Smooth muscle cell (in vitro differentiated cells): ENCODE measurements around the gene SORBS1. TPM values are rescaled to one million over a fixed set of nuclear protein-coding genes. Genes with fewer than 3 reads are reported as not detected.

ENCODE experiments used
- DNase-seq: peaks from one replicate; lab custom pipeline; 2025; ENCODE audit not compliant: unreplicated experiment; lab: John Stamatoyannopoulos, UW
- H2AFZ ChIP-seq: fragments of 200-600 bp; sonication (generic); 2 replicates; pipeline ENCODE4 v1.6.0; 2016; ENCODE audit warnings: antibody characterized with exemption, low read depth, mild to moderate bottlenecking
- H3F3A ChIP-seq: fragments of 200-600 bp; sonication (generic); 2 replicates; pipeline ENCODE4 v1.6.0; 2017; ENCODE audit warnings: antibody characterized with exemption, low read depth
- H3K27ac ChIP-seq: fragments of 200-600 bp; sonication (generic); 2 replicates; pipeline ENCODE4 v1.5.1; 2016; ENCODE audit warnings: low read depth, mild to moderate bottlenecking
- H3K27me3 ChIP-seq: fragments of 200-600 bp; sonication (generic); 2 replicates; pipeline ENCODE4 v1.6.1; 2016; ENCODE audit warnings: low read depth, mild to moderate bottlenecking
- H3K36me3 ChIP-seq: fragments of 200-600 bp; sonication (generic); 2 replicates; pipeline ENCODE4 v1.5.1; 2016; ENCODE audit warnings: low read depth
- H3K4me1 ChIP-seq: fragments of 200-600 bp; sonication (generic); 2 replicates; pipeline ENCODE4 v1.5.1; 2016; ENCODE audit warnings: low read depth
- H3K4me2 ChIP-seq: fragments of 200-600 bp; sonication (generic); 2 replicates; pipeline ENCODE4 v1.6.0; 2016; ENCODE audit warnings: mild to moderate bottlenecking
- H3K4me3 ChIP-seq: fragments of 200-600 bp; sonication (generic); 2 replicates; pipeline ENCODE4 v1.5.1; 2016; ENCODE audit warnings: mild to moderate bottlenecking
- H3K79me2 ChIP-seq: fragments of 200-600 bp; sonication (generic); 2 replicates; pipeline ENCODE4 v1.6.0; 2016; ENCODE audit warnings: low read depth, mild to moderate bottlenecking
- H3K9ac ChIP-seq: fragments of 200-600 bp; sonication (generic); 2 replicates; pipeline ENCODE4 v1.6.0; 2016; ENCODE audit warnings: low read depth
- H3K9me3 ChIP-seq: fragments of 200-600 bp; sonication (generic); replicated peaks from 2 replicates; pipeline ENCODE4 v1.5.1; 2016; ENCODE audit warnings: low read depth
- H4K20me1 ChIP-seq: fragments of 200-600 bp; sonication (generic); 2 replicates; pipeline ENCODE4 v1.6.0; 2016; ENCODE audit warnings: low read depth
- WGBS: methylation state at CpG from one replicate; pipeline ENCODE4 v1.1.7; 2016; ENCODE audit warnings: low lambda C conversion rate; 5-methylcytosine and 5-hydroxymethylcytosine counted together
- polyA plus RNA-seq: library from polyadenylated mRNA; unstranded; fragments of >200 nt; fragmentation: Nextera tagmentation; extraction: Ambion mirVana; gene quantifications from 2 replicates; pipeline ENCODE4 v1.2.1, GENCODE V29; 2016
- total RNA-seq: library from RNA; depleted of rRNA; stranded (reverse); fragments of >200 nt; gene quantifications from 2 replicates; pipeline ENCODE4 v1.2.3, GENCODE V29; 2014
- TF ChIP-seq, protein P1 (sequence below): fragments of 200-600 bp; sonication (generic); IDR thresholded peaks from 2 replicates; pipeline ENCODE4 v1.5.1; 2017; ENCODE audit warnings: borderline replicate concordance, mild to moderate bottlenecking, antibody characterized with exemption; ENCODE audit not compliant: insufficient read depth, poor library complexity, severe bottlenecking

SORBS1 gene
- total and polyA plus RNA-seq, 2 experiments from 2014 or later: 14.6 to 21.0 TPM

DNA sequence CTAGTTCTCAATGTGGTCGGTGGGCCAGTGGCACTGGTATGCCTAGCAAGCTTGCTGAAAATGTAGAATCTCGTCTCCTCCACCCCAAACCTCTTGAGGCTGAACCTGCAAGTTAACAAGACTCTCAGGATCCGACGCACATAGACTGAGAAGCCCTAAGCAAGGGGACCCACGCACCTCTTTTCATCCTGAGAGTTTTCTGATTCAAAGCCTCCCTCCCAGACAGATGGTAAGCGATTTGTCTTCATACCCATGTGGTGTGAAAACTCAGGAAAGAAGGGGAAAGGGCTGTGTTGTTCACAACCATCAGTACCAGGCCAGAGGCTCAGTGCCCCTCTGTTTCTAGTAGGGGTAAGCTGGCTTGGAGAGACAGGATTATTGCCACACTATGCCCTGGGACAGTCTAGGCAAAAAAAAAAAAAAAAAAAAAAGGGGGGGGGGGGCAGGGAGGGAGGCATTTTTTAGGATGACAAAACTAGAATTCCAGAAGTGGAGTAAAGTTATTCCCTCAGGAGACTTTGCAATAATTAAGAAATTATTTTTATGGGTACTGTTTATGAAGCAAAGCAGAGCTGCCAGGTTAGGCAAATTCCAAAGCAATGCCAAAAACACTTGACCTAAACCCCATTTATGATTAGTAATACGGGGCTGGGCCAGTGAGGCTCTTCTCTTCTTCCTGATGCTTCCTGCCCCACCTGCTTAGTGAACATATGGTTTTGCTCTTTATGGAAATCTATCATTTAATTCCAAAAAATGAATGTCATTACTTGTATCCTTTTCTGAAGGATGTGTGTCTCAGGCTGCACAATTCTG is 152.8 kb downstream of the SORBS1 start:
- WGBS: 96% methylated on average over 7 of the region's 7 CpGs

DNA sequence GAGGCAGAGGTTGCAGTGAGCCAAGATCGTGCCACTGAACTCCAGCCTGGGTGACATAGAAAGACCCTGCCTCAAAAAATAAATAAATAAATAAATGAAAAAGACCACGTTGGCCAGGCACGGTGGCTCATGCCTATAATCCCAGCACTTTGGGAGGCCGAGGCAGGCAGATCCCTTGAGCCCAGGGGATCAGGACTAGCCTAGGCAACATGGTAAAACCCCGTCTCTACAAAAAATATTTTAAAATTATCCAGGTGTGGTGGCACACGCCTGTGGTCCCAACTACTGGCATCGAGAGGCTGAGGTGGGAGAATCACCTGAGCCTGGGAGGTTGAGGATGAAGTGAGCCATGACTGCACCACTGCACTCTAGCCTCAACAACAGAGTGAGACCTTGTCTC is 153.6 kb downstream of the SORBS1 start:
- Histone ChIP-seq H3K27me3 (no peaks in the 10 kb centered on the region), H3K9ac (no peak overlapping the region), H3K4me2 (no peak overlapping the region), H3K4me1 (peaks cover 9% of the 10 kb centered on the region), H3K9me3 (no peaks in the 10 kb centered on the region), H3F3A (no peaks in the 10 kb centered on the region), H3K36me3 (no peaks in the 10 kb centered on the region), H2AFZ (no peak overlapping the region), H3K27ac (no peak overlapping the region), H4K20me1 (peaks cover 7% of the 10 kb centered on the region), H3K79me2 (no peaks in the 10 kb centered on the region), H3K4me3 (no peak overlapping the region)
- no peak for DNase-seq
- TF ChIP-seq, protein P1, sequence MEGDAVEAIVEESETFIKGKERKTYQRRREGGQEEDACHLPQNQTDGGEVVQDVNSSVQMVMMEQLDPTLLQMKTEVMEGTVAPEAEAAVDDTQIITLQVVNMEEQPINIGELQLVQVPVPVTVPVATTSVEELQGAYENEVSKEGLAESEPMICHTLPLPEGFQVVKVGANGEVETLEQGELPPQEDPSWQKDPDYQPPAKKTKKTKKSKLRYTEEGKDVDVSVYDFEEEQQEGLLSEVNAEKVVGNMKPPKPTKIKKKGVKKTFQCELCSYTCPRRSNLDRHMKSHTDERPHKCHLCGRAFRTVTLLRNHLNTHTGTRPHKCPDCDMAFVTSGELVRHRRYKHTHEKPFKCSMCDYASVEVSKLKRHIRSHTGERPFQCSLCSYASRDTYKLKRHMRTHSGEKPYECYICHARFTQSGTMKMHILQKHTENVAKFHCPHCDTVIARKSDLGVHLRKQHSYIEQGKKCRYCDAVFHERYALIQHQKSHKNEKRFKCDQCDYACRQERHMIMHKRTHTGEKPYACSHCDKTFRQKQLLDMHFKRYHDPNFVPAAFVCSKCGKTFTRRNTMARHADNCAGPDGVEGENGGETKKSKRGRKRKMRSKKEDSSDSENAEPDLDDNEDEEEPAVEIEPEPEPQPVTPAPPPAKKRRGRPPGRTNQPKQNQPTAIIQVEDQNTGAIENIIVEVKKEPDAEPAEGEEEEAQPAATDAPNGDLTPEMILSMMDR: no peak
- 93% methylated on average over 7 of the region's 7 CpGs for WGBS

More for the DNA sequence above, 152.8 kb downstream of the SORBS1 start:
- TF ChIP-seq, protein P1: no peak
- H3K4me3 ChIP-seq: no peak overlapping the region
- H3K79me2 ChIP-seq: no peaks in the 10 kb centered on the region
- no peak overlapping the region for H3K9ac ChIP-seq
- no peak overlapping the region for H2AFZ ChIP-seq
- H3F3A ChIP-seq: no peaks in the 10 kb centered on the region
- no peak for DNase-seq
- H3K27ac ChIP-seq: no peak overlapping the region
- H3K36me3 ChIP-seq: no peaks in the 10 kb centered on the region
- peaks cover 9% of the 10 kb centered on the region for H3K4me1 ChIP-seq
- no peak overlapping the region for H3K4me2 ChIP-seq
- no peaks in the 10 kb centered on the region for H3K9me3 ChIP-seq
- peaks cover 7% of the 10 kb centered on the region for H4K20me1 ChIP-seq
- no peaks in the 10 kb centered on the region for H3K27me3 ChIP-seq

DNA sequence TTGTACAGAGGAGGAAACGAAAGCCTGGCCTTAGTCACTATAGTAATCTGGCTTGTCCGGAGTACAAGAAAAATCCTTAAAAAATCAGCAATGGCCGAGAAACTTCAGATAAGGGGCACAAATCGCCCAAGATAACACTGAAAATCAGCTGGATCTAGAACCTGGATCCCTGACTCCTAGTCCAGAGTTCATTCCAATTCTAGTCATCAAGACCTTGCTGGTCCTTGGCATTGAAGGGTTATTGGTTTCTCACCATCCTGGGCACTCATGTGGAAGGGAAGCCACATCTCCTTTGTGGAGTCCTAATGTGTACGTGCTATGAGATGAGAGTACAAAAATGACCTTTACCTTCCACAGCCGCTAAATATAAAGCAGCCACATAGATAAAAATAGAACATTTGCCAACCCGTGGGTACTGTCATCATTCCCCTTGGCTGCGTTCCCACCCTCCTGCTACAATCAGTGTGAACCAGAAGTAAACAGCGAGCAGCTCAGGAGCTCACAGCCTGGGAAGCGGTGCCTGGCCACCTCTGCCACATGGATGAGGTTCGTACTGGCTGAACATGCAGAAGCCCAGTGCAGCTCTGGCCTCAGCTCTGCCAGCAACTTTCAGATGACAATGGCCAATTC is 154.4 kb downstream of the SORBS1 start:
- Histone ChIP-seq H3K4me1 (peaks cover 9% of the 10 kb centered on the region), H3K27me3 (no peaks in the 10 kb centered on the region), H3K36me3 (no peaks in the 10 kb centered on the region), H2AFZ (no peak overlapping the region), H3K9me3 (no peaks in the 10 kb centered on the region), H3K4me2 (no peak overlapping the region), H3K4me3 (no peak overlapping the region), H3K27ac (no peak overlapping the region), H3F3A (no peaks in the 10 kb centered on the region), H3K9ac (no peak overlapping the region), H3K79me2 (no peaks in the 10 kb centered on the region), H4K20me1 (peaks cover 7% of the 10 kb centered on the region)
- no peak for DNase-seq
- TF ChIP-seq, protein P1: no peak
- WGBS: 84% methylated on average over 11 of the region's 11 CpGs

DNA sequence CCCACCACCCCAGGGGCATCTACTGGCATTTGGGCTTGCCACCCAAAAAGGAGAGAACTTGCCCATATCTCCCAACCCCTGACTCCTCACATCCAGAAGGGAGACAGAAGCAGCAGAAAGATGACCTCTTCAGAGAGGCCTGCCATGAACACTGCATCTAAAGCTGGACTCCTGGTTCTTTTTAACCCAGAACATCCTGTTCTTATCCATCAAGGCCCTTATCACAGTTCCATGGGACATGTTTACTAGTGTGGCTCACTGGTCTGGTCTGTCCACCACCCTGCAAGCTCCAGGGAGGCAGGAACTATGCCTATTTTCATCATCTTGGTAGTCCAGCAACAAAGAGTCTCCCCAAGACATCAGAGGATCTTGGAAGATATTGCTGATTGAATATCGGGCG is 155.5 kb downstream of the SORBS1 start:
- WGBS: 72% methylated on average over 2 of the region's 2 CpGs

More for the DNA sequence above, 155.5 kb downstream of the SORBS1 start:
- Histone ChIP-seq H3K4me3 (no peak overlapping the region), H2AFZ (no peak overlapping the region), H3K27ac (no peak overlapping the region), H3K4me1 (peaks cover 9% of the 10 kb centered on the region), H3K9me3 (no peaks in the 10 kb centered on the region), H3K4me2 (no peak overlapping the region), H3K36me3 (no peaks in the 10 kb centered on the region), H3F3A (no peaks in the 10 kb centered on the region), H3K9ac (no peak overlapping the region), H4K20me1 (no peaks in the 10 kb centered on the region), H3K79me2 (no peaks in the 10 kb centered on the region), H3K27me3 (no peaks in the 10 kb centered on the region)
- TF ChIP-seq, protein P1: no peak
- DNase-seq: no peak
